HepG2 (cell line): ENCODE measurements around the gene SMIM29. TPM values are rescaled to one million over a fixed set of nuclear protein-coding genes. Genes with fewer than 3 reads are reported as not detected.

ENCODE experiments used
- ATAC-seq: fragments of 200-7000 bp; cut with Tn5 transposase; 3 replicates; pipeline ENCODE4 v1.9.1; 2020; ENCODE audit warnings: mild to moderate bottlenecking, moderate library complexity
- BruUV-seq: library from RNA; stranded (reverse); fragments of 400-500 nt; replicated peaks from 2 replicates; lab custom pipeline; 2021; lab: Mats Ljungman, UMichigan
- CTCF ChIA-PET: fragments of 300-600 bp; formaldehyde crosslinking; extraction: SDS; loops from one replicate; lab custom pipeline; 2021; ENCODE audit warnings: low total read pairs, inconsistent platforms, low intra/inter-chr PET ratio; lab: Yijun Ruan, JAX
- POLR2A ChIA-PET: fragments of 350-600 bp; sonication (Branson Sonifier 250); formaldehyde crosslinking; loops from one replicate; lab custom pipeline; 2020; ENCODE audit warnings: antibody characterized with exemption, inconsistent platforms; lab: Yijun Ruan, JAX
- DNase-seq: peaks from one replicate; pipeline ENCODE4 v3.0.0-alpha.2; 2015; ENCODE audit warnings: low spot score
- FAIRE-seq: peaks from 3 replicates; lab custom pipeline; 2011; peaks lifted over from hg19 to GRCh38; lab: Jason Lieb, UNC
- H2AFZ ChIP-seq: one replicate; pipeline ENCODE4 v1.6.1; 2011; ENCODE audit warnings: low read length, inconsistent platforms
- H3K27ac ChIP-seq: fragments of 300-600 bp; 3 replicates; pipeline ENCODE4 v1.8.0; 2011; ENCODE audit warnings: mixed run types, mild to moderate bottlenecking, mixed read lengths, low read length, inconsistent platforms; ENCODE audit not compliant: insufficient read depth; ENCODE audit errors: extremely low read length
- H3K27me3 ChIP-seq, 2 experiments: fragments of 200-600 bp in 1 of 2; 2 replicates in 1 of 2; 3 replicates in 1 of 2; pipeline versions ENCODE4 v1.6.0 to v1.8.0; 2011; ENCODE audit warnings: low read length in 2 of 2, mild to moderate bottlenecking in 2 of 2, moderate library complexity in 2 of 2, inconsistent platforms in 1 of 2; ENCODE audit not compliant: insufficient read depth in 2 of 2, control insufficient read depth in 1 of 2
- H3K36me3 ChIP-seq, 2 experiments: fragments of 200-600 bp in 1 of 2; replicated peaks in 1 of 2; 2 replicates in 1 of 2; 3 replicates in 1 of 2; pipeline versions ENCODE4 v1.5.1 to v1.8.0; 2011; ENCODE audit warnings: low read length in 2 of 2, inconsistent platforms in 1 of 2; ENCODE audit not compliant: insufficient read depth in 2 of 2, control insufficient read depth in 1 of 2
- H3K4me1 ChIP-seq: 2 replicates; pipeline ENCODE4 v1.5.1; 2012; ENCODE audit warnings: low read length, inconsistent platforms; ENCODE audit not compliant: insufficient read depth
- H3K4me2 ChIP-seq: 2 replicates; pipeline ENCODE4 v1.6.0; 2011; ENCODE audit warnings: low read depth, low read length, inconsistent platforms
- H3K4me3 ChIP-seq, 3 experiments: fragments of 200-600 bp in 1 of 3; sonication (generic), shearing (Covaris generic) in 1 of 3; replicated peaks in 1 of 3; 2 replicates each; pipeline ENCODE4 v1.5.1; 2011 to 2016; ENCODE audit warnings: low read length in 3 of 3, inconsistent platforms in 2 of 3, low read depth in 2 of 3, mild to moderate bottlenecking in 2 of 3, control low read depth in 1 of 3, mixed read lengths in 1 of 3; ENCODE audit not compliant: insufficient read depth in 1 of 3
- H3K79me2 ChIP-seq: one replicate; pipeline ENCODE4 v1.6.1; 2011; ENCODE audit warnings: low read length, inconsistent platforms; ENCODE audit not compliant: insufficient read depth
- H3K9ac ChIP-seq: 2 replicates; pipeline ENCODE4 v1.6.0; 2011; ENCODE audit warnings: mild to moderate bottlenecking, low read depth, low read length, inconsistent platforms; ENCODE audit not compliant: insufficient read depth
- H3K9me3 ChIP-seq: 2 replicates; pipeline ENCODE4 v1.5.1; 2012; ENCODE audit warnings: mild to moderate bottlenecking, low read length
- H4K20me1 ChIP-seq: 2 replicates; pipeline ENCODE4 v1.6.0; 2011; ENCODE audit warnings: inconsistent platforms, mild to moderate bottlenecking, low read length, moderate library complexity; ENCODE audit not compliant: insufficient read depth
- JUNB ChIP-seq: sonication (generic); formaldehyde crosslinking; IDR thresholded peaks from 2 replicates; pipeline ENCODE4 v1.8.0; 2022; ENCODE audit warnings: missing genetic modification reagents, mild to moderate bottlenecking, borderline replicate concordance
- NFATC3 ChIP-seq: sonication (generic); formaldehyde crosslinking; IDR thresholded peaks from 2 replicates; pipeline ENCODE4 v1.5.1; 2020; ENCODE audit warnings: mild to moderate bottlenecking, missing genetic modification reagents
- PRMT3 ChIP-seq: sonication (generic); formaldehyde crosslinking; IDR thresholded peaks from 2 replicates; pipeline ENCODE4 v1.8.1; 2022; ENCODE audit warnings: low read depth, mild to moderate bottlenecking, moderate library complexity, missing genetic modification reagents, borderline replicate concordance
- RFX3 ChIP-seq: IDR thresholded peaks from 2 replicates; pipeline ENCODE4 v1.6.1; 2016; ENCODE audit warnings: missing biosample characterization, missing genetic modification reagents
- ZBTB44 ChIP-seq: sonication (generic); formaldehyde crosslinking; IDR thresholded peaks from 2 replicates; pipeline ENCODE4 v1.4.0; 2020; ENCODE audit warnings: missing genetic modification reagents
- ZNF180 ChIP-seq: sonication (generic); formaldehyde crosslinking; IDR thresholded peaks from 2 replicates; pipeline ENCODE4 v1.4.0; 2020; ENCODE audit warnings: low read depth, missing genetic modification reagents, borderline replicate concordance
- ZNF224 ChIP-seq: sonication (generic); formaldehyde crosslinking; IDR thresholded peaks from 2 replicates; pipeline ENCODE4 v1.5.0; 2020; ENCODE audit warnings: mild to moderate bottlenecking, missing genetic modification reagents
- ZNF24 ChIP-seq: fragments of 450-650 bp; IDR thresholded peaks from 2 replicates; pipeline ENCODE4 v1.6.1; 2017; ENCODE audit warnings: antibody characterized with exemption, mild to moderate bottlenecking
- ZNF580 ChIP-seq: IDR thresholded peaks from 2 replicates; pipeline ENCODE4 v1.6.1; 2016; ENCODE audit warnings: low read depth, borderline replicate concordance
- ZNF746 ChIP-seq: sonication (generic); formaldehyde crosslinking; IDR thresholded peaks from 2 replicates; pipeline ENCODE4 v1.8.0; 2022; ENCODE audit warnings: mild to moderate bottlenecking, missing genetic modification reagents
- ZSCAN20 ChIP-seq: sonication (generic); formaldehyde crosslinking; IDR thresholded peaks from 2 replicates; pipeline ENCODE4 v1.4.0; 2020; ENCODE audit warnings: missing genetic modification reagents, mild to moderate bottlenecking, borderline replicate concordance
- ZSCAN29 ChIP-seq: sonication (generic); formaldehyde crosslinking; conservative IDR thresholded peaks from 2 replicates; pipeline ENCODE4 v1.4.0; 2020; ENCODE audit warnings: mild to moderate bottlenecking, missing genetic modification reagents
- ZSCAN5A ChIP-seq: sonication (generic); formaldehyde crosslinking; IDR thresholded peaks from 2 replicates; pipeline ENCODE4 v1.8.0; 2022; ENCODE audit warnings: mild to moderate bottlenecking, missing genetic modification reagents, borderline replicate concordance
- WGBS: methylation state at CpG from one replicate; pipeline ENCODE4 v1.1.6; 2017; ENCODE audit warnings: low lambda C conversion rate; 5-methylcytosine and 5-hydroxymethylcytosine counted together
- in situ Hi-C: cut with HindIII; loops from 2 replicates; pipeline ENCODE4 v1.10.0; 2017; ENCODE audit warnings: low pct_unique_long_range_greater_than_20kb; ENCODE audit not compliant: extremely low pct_ligation_motif_present
- intact Hi-C: fragments of 100-400 bp; cut with micrococcal nuclease; formaldehyde crosslinking; loops from one replicate; pipeline ENCODE4 v1.10.0; 2022; ENCODE audit not compliant: unreplicated experiment
- polyA plus RNA-seq, 8 experiments: library from polyadenylated mRNA; depleted of rRNA in 3 of 8; stranded (reverse) in 7 of 8; unstranded in 1 of 8; fragments of >200 nt; fragmentation: Illumina TruSeq in 4 of 8; extraction: Trizol in 4 of 8; gene quantifications; 2 replicates each; pipeline versions ENCODE4 v1.2.1 to v1.2.3, GENCODE V29; 2011 to 2016; ENCODE audit warnings: low read depth in 4 of 8, missing spikeins in 1 of 8, mixed read lengths in 1 of 8; ENCODE audit not compliant: insufficient read depth in 1 of 8
- total RNA-seq, 5 experiments: library from RNA; depleted of rRNA; stranded (reverse); fragments of >200 nt; fragmentation: Illumina TruSeq; extraction: Trizol; gene quantifications; 2 replicates each; pipeline ENCODE4 v1.2.3, GENCODE V29; 2016; ENCODE audit warnings: low read depth in 1 of 5

Gene SMIM29
- total and polyA plus RNA-seq, 2 of the 13 experiments (the other 11 are each of a cell fraction or from before 2014, with no cell fraction given) = 8.8 to 15.3 TPM

GRCh38 chr6:34234667-34235306, 14.0 kb downstream of the SMIM29 start (continued):
- no peak for TF ChIP-seq PRMT3 (CRISPR knock-in tag)

GRCh38 chr6:34233867-34234266, 14.9 kb downstream of the SMIM29 start:
- no peak overlapping the region for H3K4me2 ChIP-seq
- BruUV-seq = no TSS peak
- DNase-seq (no peak), ATAC-seq (no peak), FAIRE-seq (no peak)
- H3K9me3 ChIP-seq = no peaks in the 10 kb centered on the region
- H3K36me3 ChIP-seq = no peaks in the 10 kb centered on the region
- H2AFZ ChIP-seq = no peak overlapping the region
- TF ChIP-seq JUNB (CRISPR knock-in tag) (no peak), ZNF224 (CRISPR knock-in tag) (no peak), ZSCAN20 (CRISPR knock-in tag) (no peak), ZSCAN29 (CRISPR knock-in tag) (no peak)
- peaks cover 31% of the 10 kb centered on the region for H3K4me1 ChIP-seq
- peaks cover 13% of the 10 kb centered on the region for H3K79me2 ChIP-seq
- POLR2A ChIA-PET = no interaction called here
- 68% methylated on average over 7 of the region's 7 CpGs for WGBS
- CTCF ChIA-PET = no interaction called here
- peaks cover 2 to 16% of the 10 kb centered on the region in 2 experiments; a peak in 4 of 5 replicates for H3K27me3 ChIP-seq
- H3K27ac ChIP-seq = no peak overlapping the region
- intact Hi-C loops = no loop called here
- no peak overlapping the region for H3K4me3 ChIP-seq
- no peak overlapping the region for H3K9ac ChIP-seq
- no peaks in the 10 kb centered on the region for H4K20me1 ChIP-seq
- in situ Hi-C loops = loop anchor here (5.0 to 25.0 kb wide), 2 partner anchors 37 to 378 kb away; no protein-coding TSS in a partner anchor

- Histone ChIP-seq H3K27ac (no peak overlapping the region), H4K20me1 (no peaks in the 10 kb centered on the region), H3K27me3 (peaks cover 2 to 16% of the 10 kb centered on the region in 2 experiments; a peak in 4 of 5 replicates), H3K9me3 (no peaks in the 10 kb centered on the region), H3K4me1 (peaks cover 23% of the 10 kb centered on the region; the same call in 1 of the 2 replicates), H3K4me2 (no peak overlapping the region), H3K36me3 (no peaks in the 10 kb centered on the region), H3K79me2 (peaks cover 4% of the 10 kb centered on the region), H3K4me3 (no peak overlapping the region), H3K9ac (no peak overlapping the region), H2AFZ (no peak overlapping the region)
- 34% methylated on average over 5 of the region's 5 CpGs for WGBS
- FAIRE-seq (no peak), ATAC-seq (no peak; the same call in 2 of the 3 replicates), DNase-seq (no peak)
- ChIA-PET POLR2A (no interaction called here), CTCF (no interaction called here)
- in situ Hi-C loops (loop anchor here (5.0 to 25.0 kb wide), 2 partner anchors 36 to 379 kb away; no protein-coding TSS in a partner anchor), intact Hi-C loops (no loop called here)
- no TSS peak for BruUV-seq
- TF ChIP-seq ZNF180 (no peak), ZNF24 (no peak), ZSCAN5A (CRISPR knock-in tag) (no peak), NFATC3 (no peak), RFX3 (CRISPR knock-in tag) (no peak), ZNF746 (no peak), ZBTB44 (CRISPR knock-in tag) (no peak), ZNF580 (no peak)
Observed at GRCh38 chr6:34232901-34233300, 15.9 kb downstream of the SMIM29 start.
